Activated naive CD4-positive, alpha-beta T cell (primary cell): Measurements from ENCODE around the gene EXO5.
"Not testable (repeated sequence)": the region's sequence is repeated elsewhere in the genome, so short reads cannot be mapped to it uniquely, and the experiment has no call there.

Experiments
- DNase-seq, 4 experiments: peaks; one replicate each; lab custom pipeline; 2025; lab: John Stamatoyannopoulos, UW

Gene EXO5

GRCh38 chr1:40553017-40553416 lies 44.5 kb downstream of the EXO5 start:
- DNase-seq = no peak

GRCh38 chr1:40554807-40555206 lies 46.2 kb downstream of the EXO5 start:
- not testable (repeated sequence) for DNase-seq

GRCh38 chr1:40556121-40556520 lies 47.6 kb downstream of the EXO5 start:
- DNase-seq = no peak

- DNase-seq = not testable (repeated sequence)
These were observed 49.7 kb downstream of the EXO5 start for GRCh38 chr1:40558241-40558640.

DNA sequence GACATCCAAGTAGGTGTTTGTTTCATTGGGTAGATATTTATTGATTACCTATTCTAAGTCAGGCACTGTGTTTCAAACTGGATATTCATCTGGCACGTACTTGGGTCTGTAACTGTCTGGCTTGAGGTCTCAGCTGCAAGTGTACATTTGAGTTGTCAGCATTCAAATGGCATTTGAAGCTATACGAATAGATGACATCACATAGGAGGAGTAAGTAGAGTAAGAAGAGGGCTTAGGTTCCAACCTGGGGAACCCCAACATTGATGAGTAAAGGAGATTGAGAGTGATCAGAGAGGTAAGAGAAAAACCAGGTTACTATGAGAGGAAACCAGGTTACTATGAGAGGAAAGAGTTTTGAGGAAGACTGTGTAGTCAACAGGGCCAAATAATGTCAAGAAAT lies 53.6 kb downstream of the EXO5 start:
- DNase-seq = no peak

- no peak for DNase-seq
These were observed 54.7 kb downstream of the EXO5 start for GRCh38 chr1:40563266-40563665.

DNA sequence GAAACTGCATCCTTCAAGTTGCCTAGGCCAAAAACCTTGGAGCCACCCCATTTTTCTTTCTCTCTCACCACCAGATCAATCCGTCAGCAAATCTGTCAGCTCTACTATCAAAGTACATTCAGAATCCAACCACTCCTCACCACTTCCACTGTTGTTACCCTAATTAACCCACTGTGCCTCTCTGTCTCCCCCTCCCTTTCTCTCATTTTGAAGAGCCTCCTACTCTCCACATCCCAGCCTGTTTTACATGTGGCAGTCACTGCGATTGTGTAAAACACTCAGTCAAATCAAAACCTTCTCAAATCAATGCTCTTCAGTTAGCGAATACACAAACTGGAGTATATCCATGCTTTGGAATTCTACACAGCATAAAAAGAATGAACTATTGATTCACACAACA lies 55.9 kb downstream of the EXO5 start:
- no peak for DNase-seq

GRCh38 chr1:40564913-40565312 lies 56.3 kb downstream of the EXO5 start:
- no peak for DNase-seq
